Glomerular endothelial cell (primary cell): ENCODE measurements around the gene MLC1. TPM values are rescaled to one million over a fixed set of nuclear protein-coding genes. Genes with fewer than 3 reads are reported as not detected.

Source experiments
- DNase-seq: peaks from one replicate; pipeline ENCODE4 v3.0.0-alpha.2; 2011; ENCODE audit warnings: low read depth, low spot score; ENCODE audit errors: extremely low read depth
- total RNA-seq: library from RNA; depleted of rRNA; stranded (reverse); fragments of >200 nt; gene quantifications from 2 replicates; pipeline ENCODE4 v1.2.3, GENCODE V29; 2015

MLC1 gene
- not detected in 2 replicates for total RNA-seq

DNA sequence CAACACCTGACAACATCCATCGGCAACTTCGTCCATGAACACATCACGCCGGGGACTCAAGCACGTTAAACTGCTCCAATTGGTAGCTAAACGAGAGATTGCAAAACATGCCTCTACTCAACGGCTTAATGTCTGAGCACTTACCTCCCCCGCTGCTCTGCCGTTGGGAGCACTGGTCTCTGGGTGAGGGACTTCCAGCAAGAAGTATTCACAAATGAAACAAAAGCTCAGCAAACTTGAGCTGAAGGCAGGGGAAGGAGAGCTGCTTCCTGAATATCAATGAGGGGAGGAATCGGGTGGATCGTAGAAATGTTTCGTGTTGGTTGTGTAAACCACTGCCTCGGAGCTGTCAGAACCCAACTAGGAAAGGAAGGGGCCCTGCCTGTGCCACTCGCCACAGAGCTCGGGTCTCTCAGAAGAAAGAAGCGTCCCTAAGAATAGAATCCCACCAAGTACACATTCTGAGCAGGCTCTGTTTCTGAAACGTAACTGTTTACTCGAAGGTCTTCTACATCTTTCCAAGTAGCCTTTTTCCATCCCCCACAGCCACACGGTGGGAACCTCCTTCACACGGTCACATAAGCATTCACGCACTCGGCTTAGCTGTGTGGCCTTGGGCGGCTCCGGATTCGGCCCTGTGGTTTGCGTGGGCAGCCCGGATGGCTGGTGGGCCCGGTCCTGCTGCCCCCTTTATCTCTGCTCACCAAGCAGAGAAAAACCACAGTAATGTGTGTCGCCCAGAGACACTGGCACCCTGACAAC lies at the start of gene MLC1:
MLC1 (minus strand) TSS at position 216 of the 762 bp plus-strand sequence. CDS start 524 bp downstream, outside the sequence.
- DNase-seq = no peak

DNA sequence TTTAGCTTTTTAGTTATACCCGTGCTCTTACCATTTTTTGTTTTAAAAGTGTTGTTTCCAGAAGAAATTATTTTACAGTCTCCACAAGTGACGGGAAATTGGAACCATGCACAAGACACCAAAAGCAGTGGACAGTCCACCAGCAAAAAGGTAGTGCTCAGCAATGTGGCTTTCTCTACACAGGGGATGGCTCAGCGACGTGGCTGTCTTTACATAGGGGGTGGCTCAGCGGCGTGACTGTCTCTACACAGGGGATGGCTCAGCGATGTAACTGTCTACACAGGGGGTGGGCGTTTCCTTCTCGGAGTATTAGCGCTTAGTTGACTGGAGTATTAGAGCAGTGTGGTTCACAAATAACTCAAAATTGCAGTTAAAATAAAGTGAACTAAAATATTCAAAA lies 49.3 kb upstream of the MLC1 start:
- no peak for DNase-seq

DNA sequence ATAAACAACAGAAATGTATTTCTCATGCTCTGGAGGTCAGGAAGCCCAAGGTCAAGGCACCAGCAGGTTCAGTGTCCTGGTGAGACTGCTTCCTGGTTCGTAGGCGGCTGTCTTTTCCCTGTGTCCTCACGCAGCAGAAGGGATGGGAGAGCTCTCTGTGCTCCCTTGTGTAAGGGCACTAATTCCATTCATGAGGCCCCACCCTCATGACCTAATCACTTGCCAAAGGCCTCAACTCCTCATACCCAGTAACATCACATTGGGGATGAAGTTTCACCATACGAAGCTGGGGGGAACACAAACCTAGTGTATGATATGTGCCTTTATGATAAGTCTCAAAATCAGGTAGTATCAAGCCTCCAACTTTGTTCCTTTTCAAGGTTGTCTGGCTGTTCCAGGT lies 46.7 kb upstream of the MLC1 start:
- no peak for DNase-seq

DNA sequence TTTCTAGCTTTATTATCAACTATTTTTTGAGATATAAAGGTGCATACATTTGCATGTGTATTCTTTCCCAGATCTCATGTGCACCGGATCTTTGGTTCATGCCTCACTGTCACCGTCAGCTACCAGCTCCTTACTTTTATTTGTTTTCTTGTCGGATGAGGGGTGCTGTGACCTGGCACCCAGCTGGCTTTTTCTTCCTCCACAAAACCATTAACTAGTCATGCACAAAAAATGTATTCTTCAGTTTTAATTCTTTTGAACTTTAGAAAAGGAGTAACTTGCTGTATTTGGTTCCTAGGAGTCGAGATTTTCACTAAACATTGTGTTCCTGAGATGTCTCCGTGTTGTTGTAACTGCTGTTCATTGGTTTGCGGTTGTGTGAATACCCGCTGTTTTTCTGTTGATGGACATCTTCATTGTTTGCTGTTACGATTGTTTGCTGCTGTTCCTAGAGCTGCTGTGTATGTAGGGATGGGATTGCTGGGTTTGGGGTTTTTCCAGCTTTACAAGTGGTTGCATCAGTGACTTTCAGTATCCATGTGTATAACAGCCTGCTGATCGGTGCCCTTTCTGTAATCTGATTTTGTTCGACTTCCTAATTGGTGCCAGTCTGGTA lies 44.0 kb upstream of the MLC1 start:
- no peak for DNase-seq

DNA sequence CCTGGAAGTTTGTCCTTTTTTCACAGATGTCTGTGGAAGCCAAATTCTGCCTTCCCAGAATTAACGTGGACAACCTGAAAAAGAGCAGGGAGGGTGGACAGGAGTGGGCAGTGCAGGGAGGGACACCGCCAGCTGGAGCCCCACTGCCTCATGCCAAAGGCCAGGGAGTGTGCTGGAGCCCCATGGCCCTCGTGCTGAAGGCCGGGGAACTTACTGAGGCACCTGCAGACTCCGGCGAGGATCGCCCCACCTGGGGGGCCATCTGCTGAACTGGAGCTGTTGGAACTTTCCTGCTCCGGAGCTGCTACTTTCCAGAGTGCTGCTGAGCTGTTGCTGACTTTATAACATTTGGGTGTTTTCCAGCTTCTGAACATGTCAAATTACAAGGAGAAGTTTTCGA lies 39.8 kb upstream of the MLC1 start:
- DNase-seq = no peak

DNA sequence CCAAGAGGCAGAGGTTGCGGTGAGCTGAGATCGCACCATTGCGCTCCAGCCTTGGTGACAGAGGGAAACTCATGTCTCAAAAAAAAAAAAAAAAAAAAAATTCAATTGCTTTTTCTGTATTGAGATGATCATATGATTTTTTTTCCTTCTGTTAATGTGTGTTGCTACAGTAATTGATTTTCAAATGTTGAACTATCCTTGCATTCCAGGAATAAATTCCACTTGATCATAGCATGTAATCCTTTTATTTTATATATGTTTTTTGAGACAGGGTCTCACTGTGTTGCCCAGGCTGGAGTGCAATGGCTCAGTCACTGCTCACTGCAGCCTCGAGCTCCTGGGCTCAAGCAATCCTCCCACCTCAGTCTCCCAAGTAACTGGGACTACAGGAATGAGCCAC lies 37.9 kb upstream of the MLC1 start:
- no peak for DNase-seq

DNA sequence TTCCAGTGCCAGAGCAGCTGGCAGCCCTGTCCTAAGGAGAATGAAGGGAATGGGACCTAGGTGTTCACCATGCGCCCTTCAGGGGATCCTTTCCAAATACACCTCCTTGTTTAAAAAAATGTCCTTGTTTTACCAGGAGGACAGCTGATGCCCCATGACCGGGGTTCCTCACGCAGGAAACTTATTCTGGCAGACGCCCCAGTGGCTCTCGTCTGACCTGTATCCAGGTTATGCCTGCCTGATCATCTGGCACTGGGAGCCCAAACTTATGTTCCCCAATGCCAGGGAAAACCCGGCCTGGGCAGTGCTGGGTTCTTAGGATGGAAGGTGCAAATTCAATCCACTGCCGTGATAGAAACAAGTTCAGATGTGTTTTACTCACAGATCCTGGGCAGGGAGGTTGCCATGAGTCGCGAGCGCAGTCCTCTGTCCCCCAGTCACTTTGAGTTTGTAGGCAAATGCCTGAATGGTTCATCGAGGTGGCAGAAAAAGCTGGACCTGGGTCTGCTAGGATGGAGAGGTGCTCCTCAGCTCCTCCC lies 36.0 kb upstream of the MLC1 start:
- no peak for DNase-seq

DNA sequence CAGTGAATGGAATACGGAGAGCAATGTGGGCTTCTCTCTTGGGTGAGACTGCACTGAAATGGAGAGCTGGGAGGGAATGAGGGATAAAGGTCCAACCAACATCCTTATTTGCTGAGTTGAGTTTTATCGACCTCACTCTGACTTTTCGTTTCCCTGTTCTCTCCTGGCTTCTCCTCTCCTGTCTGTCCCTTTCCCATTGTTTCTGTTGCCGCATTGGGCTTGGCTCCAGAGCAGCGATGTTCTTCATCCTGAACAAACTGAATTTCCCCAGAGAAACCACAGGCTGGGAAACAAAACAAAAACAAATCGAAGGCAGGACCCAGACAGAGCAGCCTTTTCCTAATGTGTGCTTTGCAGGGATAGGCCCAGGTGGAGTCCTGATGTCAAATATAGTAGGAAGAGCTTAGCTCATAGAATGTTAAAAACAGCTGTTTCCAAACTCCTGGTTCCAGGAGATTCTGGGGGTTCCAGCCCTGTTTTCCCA lies 34.6 kb upstream of the MLC1 start:
- DNase-seq = peak; percentile 66

DNA sequence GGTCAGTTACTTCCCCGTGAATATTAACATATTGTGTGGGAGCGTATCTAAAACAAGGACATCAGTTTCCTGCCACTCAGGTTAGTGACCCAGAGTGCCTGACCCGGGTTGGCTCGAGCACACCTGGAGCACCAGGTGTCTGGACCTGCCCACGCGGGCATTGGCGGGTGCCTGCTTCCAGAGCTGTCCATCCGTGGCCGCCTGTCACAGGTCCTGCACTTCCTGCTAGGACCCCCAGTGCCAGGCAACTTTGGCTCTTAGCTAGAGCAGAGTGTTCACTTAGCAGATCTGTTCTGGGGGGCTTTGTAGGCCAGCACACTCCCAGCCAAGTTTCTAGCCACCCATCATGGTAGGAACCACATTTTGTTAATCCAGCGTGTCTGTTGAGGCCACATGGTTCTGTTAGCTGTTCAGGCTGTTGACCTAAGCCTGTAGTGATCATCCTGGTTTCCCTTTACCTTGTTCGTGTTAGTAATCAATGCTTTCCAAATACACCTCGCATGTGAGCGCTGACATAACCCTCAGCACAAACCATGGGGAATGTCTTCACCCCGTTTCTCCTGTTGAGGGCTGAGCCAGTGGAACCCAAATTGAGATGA lies 34.0 kb upstream of the MLC1 start:
- DNase-seq = no peak

DNA sequence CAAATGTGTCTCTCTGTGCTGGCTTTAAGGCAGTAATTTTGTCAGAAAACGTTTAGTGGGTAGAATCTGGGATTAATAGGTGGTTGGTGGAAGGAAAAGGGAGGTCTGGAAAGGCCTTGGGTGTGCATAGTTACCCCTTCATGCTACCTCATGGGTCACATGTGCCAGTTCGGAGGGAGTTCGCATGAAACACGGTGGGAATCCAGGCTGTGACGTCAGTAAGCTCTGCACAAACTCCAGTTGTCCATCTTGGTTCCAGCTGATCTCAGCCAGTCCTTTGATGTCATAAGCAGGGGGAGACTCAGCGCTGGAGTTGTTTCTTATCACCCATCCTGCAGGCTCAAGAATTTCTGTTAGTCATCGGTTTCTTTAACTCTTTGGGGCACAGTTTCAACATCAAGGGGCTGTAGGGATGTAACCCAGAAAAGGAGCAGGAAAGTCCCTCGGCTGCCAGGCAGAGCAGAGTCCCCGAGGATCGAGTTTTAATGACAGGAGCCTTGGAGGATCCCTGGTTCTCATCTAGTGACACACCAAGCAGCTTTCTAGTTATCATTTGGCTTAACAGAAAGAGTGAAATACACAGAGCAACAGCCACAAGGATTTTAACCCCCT lies 33.4 kb upstream of the MLC1 start:
- DNase-seq = peak; percentile 98

DNA sequence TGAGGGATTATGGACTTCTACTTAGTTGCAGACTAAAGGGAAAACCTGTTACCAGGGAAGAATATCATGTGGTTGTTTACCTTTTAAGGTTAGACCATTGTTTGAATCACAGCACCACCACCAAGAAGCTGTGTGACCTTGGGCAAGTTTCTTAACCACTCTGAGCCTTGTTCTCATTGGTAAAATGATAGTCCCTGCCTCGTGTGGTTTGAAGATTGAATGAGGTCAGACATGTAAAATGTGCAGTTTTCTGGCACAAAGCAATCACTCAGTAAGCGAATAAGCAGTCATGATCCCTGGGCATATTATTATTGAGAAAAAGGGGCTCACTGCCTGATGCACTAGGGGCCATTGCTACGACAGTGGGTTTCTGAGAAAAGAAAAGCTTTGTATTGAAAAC lies 32.9 kb upstream of the MLC1 start:
- DNase-seq = no peak

DNA sequence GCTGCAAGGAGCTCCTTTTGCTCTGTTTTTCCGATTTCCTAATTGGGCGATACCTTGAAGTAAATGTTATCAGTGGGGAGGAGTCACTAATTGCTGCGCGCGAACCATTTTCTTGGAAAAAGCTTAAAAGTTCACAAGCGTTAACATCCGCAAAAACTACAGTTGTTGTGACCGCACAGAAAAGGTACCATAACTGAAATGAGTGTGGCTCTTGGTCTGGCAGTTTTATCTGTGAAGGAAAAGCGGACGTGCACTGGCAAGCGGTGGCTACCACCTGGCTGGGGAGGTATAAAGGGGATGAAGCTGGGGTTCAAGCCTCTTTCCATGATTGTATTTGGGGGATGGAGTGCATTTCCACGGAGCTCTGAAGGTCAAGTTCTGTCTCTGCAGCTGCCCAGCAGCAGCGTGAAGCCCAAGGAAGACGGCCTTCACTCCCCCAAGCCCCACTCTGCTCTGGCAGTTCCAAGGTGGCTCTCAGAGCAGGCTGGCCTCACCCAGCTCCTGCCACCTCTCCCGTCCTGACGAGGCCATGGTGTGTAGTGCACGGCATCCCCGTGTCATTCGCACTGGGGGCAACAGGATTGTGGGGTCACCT lies 32.0 kb upstream of the MLC1 start:
- DNase-seq = no peak

DNA sequence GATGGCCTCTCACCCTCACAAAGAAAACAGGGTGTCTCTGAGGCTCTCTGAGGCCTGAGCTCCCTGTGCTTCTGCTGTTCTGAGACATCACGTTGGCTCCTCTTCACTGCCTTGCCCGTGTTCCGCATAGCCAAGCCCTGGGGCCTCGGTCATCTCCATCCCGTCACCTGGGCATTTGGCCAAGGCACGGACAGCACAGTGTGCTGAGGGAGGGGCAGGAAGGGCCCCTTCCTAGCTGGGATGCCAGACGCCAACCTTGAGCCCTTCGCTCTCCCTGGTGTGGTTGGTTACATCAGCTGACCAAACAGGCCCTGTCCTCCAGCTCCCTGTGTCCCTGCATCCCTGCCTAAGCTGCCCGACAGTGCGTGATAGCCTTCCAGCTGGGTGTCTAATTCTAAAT lies 30.5 kb upstream of the MLC1 start:
- no peak for DNase-seq

DNA sequence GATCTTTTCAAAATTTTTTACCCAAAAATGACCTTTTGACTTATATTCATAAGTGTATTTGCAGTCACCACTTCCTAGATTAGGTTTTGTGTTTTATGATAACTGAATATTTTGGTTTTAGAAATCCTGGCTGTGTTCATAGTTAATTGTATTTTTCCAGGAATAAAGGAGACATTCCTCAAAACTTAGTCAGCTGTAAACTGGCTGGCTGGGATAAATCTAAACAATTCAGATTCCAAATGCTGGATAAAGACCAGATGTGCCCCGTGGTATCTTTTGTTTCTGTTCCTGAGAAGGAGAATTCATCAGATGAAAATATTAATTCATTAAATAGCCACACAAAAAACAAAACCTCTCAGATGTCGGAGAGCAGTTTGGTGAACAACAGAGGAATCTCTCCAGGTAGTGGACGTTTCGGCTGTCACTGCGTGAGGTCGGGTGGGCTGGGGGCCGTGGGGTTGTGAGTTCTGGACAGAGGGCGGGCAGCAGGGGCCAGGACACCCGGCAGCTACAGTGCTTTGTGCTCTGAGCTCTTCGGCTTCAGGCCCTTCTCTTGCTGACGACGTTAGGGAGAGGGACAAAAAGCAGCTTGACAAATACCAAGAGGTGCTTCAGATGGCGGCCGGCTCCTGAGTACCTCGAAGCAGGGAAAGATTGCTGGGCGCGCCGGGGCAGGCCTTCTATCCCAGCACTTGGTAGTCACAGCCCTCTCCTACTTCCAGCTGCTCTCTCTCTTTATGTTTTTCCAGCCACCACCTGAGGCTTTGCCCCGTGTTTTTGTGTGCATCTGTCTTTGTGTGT lies 29.2 kb upstream of the MLC1 start:
- DNase-seq = peak; percentile 77

DNA sequence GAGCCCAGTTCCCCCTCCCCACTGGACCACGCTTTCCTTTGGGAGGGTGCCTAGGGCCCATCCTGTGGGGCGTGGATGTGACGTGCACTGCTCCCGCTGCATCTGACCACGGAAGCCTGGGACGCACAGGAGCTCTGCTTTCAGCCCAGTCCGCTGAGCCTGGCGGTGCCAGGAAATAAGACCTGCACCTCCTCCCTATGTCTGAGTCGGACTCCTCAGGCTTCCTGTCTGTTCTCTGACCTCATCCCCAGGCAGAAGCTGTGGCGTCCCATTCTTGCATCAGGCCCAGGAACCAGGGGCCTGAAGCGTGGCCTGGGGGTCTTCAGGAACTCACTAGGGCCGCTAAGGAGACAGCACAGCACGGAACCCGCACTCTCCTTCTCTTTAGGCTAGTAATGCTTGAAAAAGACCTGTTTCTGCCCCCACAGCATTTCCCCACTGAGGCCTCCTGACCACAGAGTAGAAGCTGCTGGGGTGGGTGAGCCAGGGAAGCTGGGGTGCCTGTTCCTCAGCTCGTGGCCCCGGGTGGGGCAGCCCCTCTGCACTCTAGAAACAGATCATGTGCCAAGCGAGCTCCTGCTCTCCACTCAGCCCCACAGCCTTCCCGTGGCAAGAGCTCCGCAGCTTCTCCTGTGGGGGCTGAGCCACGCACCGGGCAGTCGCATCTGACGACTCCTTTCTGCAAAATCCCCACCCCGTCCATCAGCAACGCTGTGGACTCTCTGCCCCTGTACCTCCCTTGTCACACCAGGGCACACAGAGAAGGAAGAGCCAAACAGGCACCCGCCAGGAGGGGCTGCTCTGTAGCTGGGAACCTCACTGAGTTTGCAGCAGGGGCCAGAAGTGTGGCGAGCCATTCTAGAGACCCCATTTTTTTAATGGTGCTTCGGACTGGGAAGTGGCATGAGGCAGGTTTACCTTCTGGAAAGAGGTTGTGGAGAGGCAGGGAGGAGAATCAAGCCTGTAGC lies 27.2 kb upstream of the MLC1 start:
- peak; percentile 55 for DNase-seq

DNA sequence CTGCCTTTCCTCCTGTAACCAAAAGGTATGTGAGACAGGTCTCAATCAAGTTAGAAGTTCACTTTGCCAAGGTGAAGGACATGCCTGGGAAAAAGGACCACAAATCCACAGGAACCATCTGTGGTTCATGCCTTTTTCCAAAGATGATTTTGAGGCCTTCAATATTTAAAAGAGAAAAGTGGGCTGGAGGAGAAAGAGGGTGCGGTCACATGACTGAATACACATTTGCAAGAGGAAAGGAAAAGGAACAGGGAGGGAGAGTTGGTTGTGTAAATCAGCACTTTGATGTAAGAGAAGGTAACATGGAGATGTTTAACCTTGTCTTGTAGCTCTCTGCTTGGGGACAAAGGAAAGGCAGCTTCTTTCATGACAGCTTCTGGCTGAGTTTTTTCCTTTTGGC lies 25.8 kb upstream of the MLC1 start:
- no peak for DNase-seq

DNA sequence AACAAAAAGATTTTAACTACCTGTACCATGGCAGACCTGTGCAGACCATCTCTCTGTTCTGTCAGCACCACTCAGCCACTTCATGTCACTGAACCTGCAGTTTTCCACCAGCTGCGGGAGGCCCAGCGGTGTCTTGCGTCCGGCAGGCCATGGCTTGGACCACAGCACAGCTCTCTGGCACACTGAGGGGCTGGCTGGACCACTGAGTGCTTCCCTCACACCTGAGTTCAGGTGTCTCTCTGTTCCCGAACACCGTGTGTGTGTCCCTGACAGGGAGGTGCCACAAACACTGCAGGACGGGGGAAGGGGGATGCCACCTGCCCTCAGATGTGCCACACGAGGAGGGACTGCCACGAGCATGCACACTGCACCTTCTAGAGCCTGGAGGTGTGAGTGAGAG lies 22.3 kb upstream of the MLC1 start:
- DNase-seq = no peak

DNA sequence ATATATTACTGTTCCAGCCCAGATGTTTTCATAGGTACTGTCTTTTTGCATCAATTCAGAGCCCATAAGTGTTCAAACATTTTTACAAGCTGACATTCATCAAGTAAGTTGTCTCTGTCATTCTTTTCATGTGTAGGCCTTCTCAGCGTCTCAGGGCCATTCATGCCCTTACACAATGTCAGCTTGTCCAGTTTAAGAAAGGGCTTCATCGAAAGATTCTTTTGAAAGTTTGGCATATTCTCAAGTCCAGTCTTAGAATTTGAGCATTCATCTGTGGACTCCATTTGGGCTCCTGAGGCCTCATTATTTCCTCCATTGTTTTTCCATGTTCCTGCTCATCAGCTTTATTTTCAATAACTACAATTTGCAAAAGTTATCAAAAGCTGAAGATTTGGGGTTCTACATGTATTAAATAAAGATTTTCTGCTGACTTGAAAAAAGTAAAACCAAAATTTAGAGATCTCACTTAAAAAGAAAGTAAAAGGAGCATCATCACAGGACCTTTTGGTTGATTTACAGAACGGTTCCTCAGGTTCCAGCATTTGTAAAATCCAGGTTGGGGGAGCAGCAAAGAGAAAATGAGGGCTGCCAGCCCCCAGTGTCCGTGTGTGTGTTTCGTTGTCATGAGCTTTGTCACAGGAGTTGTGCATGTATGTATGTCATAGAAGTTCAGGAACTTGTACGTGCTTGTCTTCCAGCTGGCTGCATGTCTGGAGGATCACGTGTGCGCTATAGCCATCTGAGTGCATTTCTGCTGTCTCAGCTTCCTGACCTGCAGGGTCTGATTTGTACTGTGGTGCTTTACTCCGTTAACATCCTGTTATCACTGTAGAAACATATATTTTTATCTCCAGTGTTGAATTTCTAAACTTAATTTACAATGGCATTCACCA lies 20.2 kb upstream of the MLC1 start:
- DNase-seq = no peak
